Measurements from ENCODE around the gene TAPBP. TPM values are rescaled to one million over a fixed set of nuclear protein-coding genes. Genes with fewer than 3 reads are reported as not detected.

The TAPBP gene
- total and polyA plus RNA-seq, 9 of the 15 experiments (the other 6 are each of a cell fraction or from before 2014, with no cell fraction given): 5.6 to 74.0 (median 22.3) TPM

- TF ChIP-seq, protein P1, sequence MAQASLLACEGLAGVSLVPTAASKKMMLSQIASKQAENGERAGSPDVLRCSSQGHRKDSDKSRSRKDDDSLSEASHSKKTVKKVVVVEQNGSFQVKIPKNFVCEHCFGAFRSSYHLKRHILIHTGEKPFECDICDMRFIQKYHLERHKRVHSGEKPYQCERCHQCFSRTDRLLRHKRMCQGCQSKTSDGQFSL (CRISPR knock-in tag; IDR thresholded peaks at IDR 0.05): peak; percentile 90
- TF ChIP-seq, protein P1 (tag; IDR thresholded peaks at IDR 0.05): peak in 1 of 2 experiments; percentile 73; a peak in 2 of 4 replicates
- TF ChIP-seq, protein P2, sequence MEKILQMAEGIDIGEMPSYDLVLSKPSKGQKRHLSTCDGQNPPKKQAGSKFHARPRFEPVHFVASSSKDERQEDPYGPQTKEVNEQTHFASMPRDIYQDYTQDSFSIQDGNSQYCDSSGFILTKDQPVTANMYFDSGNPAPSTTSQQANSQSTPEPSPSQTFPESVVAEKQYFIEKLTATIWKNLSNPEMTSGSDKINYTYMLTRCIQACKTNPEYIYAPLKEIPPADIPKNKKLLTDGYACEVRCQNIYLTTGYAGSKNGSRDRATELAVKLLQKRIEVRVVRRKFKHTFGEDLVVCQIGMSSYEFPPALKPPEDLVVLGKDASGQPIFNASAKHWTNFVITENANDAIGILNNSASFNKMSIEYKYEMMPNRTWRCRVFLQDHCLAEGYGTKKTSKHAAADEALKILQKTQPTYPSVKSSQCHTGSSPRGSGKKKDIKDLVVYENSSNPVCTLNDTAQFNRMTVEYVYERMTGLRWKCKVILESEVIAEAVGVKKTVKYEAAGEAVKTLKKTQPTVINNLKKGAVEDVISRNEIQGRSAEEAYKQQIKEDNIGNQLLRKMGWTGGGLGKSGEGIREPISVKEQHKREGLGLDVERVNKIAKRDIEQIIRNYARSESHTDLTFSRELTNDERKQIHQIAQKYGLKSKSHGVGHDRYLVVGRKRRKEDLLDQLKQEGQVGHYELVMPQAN (IDR thresholded peaks at IDR 0.05; ENCODE audit: borderline replicate concordance): no peak
- TF ChIP-seq CHAMP1 (IDR thresholded peaks at IDR 0.05) (no peak), PRPF4 (IDR thresholded peaks at IDR 0.05; ENCODE audit: insufficient read depth, low read depth, low read length, poor library complexity, severe bottlenecking) (no peak), GATAD2A (IDR thresholded peaks at IDR 0.05) (no peak), ZNF316 (IDR thresholded peaks at IDR 0.05) (no peak), YY1 (IDR thresholded peaks at IDR 0.05; ENCODE audit: borderline replicate concordance in 1 of 3, control insufficient read depth in 1 of 3, extremely low read depth in 1 of 3, insufficient read depth in 3 of 3, insufficient read length in 1 of 3, insufficient replicate concordance in 2 of 3, low read depth in 1 of 3, low read length in 2 of 3) (peak in 1 of 3 experiments; percentile 25), MAFK (IDR thresholded peaks at IDR 0.05; ENCODE audit: low read length) (no peak), PPARD (CRISPR knock-in tag; IDR thresholded peaks at IDR 0.05) (no peak), ZEB2 (IDR thresholded peaks at IDR 0.05) (no peak), NFE2L1 (tag; IDR thresholded peaks at IDR 0.05; ENCODE audit: borderline replicate concordance, low read depth) (no peak), RAD21 (CRISPR knock-in tag; conservative IDR thresholded peaks at IDR 0.05 in 1 of 2, IDR thresholded peaks at IDR 0.05 in 1 of 2) (no peak), FOXM1 (IDR thresholded peaks at IDR 0.05; ENCODE audit: low read depth) (no peak), FOXM1 (CRISPR knock-in tag; IDR thresholded peaks at IDR 0.05; ENCODE audit: low read depth) (no peak), HINFP (tag; conservative IDR thresholded peaks at IDR 0.05; ENCODE audit: low read depth) (0 out of 2 replicates have a peak, but pooled peaks have one; percentile 56), SREBF1 (IDR thresholded peaks at IDR 0.05; ENCODE audit: borderline replicate concordance, low read depth, low read length) (no peak), ELF4 (CRISPR knock-in tag; IDR thresholded peaks at IDR 0.05) (0 out of 2 replicates have a peak, but pooled peaks have one; percentile 41)
- TF ChIP-seq, protein P3, sequence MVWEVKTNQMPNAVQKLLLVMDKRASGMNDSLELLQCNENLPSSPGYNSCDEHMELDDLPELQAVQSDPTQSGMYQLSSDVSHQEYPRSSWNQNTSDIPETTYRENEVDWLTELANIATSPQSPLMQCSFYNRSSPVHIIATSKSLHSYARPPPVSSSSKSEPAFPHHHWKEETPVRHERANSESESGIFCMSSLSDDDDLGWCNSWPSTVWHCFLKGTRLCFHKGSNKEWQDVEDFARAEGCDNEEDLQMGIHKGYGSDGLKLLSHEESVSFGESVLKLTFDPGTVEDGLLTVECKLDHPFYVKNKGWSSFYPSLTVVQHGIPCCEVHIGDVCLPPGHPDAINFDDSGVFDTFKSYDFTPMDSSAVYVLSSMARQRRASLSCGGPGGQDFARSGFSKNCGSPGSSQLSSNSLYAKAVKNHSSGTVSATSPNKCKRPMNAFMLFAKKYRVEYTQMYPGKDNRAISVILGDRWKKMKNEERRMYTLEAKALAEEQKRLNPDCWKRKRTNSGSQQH (CRISPR knock-in tag; IDR thresholded peaks at IDR 0.05): peak; percentile 65; the same call in 1 of the 2 replicates
These were observed 15.1 kb downstream of the TAPBP start, which contains the start of gene RGL2 (continued) for GRCh38 chr6:33298773-33299236.

Data from K562 (cell line).